GM19463 (cell line): ENCODE results near the gene CCDC88C.

Experiments used
- ATAC-seq: cut with Tn5 transposase; IDR thresholded peaks from one replicate; pipeline ENCODE4 v1.9.1; 2021; ENCODE audit warnings: mild to moderate bottlenecking, moderate library complexity; ENCODE audit not compliant: unreplicated experiment

Gene CCDC88C

DNA sequence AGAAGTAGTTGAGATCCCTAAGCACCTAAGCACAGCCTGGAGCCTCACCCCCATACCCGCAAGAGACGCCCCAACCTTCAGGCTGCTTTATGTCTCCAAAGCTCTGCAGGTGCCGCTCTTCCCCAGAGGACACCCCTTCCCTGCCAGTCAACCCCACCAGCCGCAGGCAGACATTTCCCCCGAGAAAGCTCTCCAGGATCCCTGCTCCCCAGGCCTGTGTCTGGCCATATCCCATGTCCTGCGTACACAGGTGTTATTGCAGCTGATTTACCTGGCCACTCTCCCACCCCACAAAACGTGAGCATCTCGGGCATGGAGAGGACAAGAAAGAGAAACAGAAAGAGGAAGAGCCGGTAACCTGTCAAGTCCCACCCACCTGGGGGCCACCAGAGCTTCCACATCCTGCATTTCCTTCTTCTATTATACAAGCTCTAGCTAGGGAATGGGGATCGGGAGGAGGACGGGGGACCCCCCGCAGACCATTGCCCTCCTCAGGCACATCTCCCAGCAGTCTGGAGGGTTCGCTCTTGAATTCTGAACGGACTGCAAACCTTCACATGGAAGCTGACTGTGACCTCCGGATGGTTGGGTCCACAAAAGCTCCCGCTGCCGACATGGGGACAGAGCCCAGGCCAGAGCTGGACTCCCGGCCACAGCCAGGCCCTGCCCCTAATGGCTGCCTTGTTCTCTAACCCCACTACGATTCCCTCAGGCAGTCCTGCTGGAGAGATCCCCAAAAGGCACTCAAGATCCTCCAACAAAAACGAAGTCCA is 17.6 kb downstream of the CCDC88C start:
- ATAC-seq: no peak

- ATAC-seq: no peak
These were observed 18.9 kb downstream of the CCDC88C start for GRCh38 chr14:91398707-91399106.

DNA sequence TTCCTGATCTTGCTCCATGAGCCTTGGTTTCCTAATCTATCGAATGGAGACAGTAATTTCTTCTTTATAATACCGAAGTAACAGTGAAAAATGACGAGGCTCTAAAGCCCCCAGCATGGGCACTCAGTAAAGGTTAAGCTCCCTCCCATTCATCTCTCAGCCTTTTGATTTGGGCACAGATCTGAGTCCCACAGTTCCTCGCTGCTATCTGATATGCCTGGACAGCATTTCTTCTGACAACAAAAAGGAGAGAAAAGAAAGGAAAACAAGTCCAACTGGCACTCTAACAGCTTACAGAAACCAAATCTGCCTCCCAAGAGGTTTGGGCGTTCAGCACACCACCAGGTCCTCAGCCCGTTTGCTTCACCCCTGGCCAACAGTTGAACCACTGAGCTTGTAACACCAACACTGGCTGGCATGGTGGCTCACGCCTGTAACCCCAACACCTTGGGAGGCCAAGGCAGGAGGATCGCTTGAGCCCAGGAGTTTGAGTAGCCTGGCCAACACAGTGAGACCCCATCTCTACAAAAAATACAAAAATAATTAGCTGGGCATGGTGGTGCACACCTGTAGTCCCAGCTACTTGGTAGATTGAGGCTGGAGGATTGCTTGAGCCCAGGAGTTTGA is 19.5 kb downstream of the CCDC88C start:
- no peak for ATAC-seq

DNA sequence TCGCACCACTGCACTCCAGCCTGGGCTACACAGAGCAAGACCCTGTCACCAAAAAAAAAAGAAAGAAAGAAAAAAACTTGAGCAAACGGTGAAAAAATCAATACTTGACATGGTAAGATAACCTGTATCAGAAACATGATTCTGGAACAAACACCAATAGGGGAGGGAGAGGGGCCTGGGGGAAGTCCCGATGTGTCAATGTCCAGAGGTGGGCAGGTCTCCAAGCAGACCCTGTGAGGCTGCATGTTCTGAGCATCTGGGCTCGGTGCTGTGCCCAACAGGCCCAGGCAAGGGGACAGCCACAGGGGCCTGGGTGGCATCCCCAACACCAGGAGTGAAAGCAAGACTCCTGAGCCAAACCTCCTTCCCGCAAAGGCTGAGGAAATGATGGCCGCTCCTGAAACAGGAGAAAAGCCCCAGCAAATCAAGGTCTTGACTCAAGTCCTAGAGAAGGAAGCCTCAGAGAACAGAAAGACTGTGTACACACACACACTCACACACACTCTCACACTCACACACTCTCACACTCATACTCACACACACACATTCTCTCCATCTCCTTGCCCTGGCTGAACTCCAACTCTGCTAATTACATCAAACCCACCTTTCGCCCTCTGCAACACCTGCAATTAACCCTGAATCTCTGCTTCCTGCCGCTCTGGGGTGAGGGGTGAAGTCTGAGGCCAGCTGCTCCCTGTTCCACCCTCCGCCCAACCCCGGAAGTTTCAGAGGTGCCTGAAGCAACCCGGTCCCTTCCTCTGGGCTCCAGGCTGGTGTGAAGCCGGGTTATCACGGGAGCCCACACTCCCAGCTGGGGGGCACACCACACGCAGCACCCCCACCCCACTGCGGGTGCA is 20.4 kb downstream of the CCDC88C start:
- ATAC-seq: peak; percentile 77

- ATAC-seq: no peak
These were observed 21.5 kb downstream of the CCDC88C start for GRCh38 chr14:91396013-91396660.

DNA sequence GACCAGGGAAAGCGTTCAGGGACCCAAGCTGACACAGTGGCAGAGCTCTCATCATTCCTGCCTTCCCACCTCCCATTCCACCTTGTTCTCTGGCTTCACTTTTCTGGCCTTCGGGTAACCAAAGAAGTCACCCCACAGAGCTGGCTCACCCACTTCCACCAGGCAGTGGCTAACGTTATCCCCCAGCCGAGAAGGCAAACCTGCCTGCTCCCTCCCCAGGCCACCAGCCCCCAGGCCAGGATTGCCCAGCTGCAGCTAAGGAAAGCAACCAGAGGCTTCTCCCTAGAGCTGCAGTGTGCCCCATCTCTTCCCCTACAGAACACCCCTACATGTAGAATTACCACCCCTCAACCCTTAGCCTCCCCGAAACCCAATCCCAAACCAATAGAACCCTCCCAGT is 22.2 kb downstream of the CCDC88C start:
- ATAC-seq: no peak

- no peak for ATAC-seq
These were observed 23.2 kb downstream of the CCDC88C start for GRCh38 chr14:91394105-91395081.

GRCh38 chr14:91392623-91393303 is 24.9 kb downstream of the CCDC88C start:
- ATAC-seq: no peak

GRCh38 chr14:91390165-91390778 is 27.3 kb downstream of the CCDC88C start:
- no peak for ATAC-seq

- no peak for ATAC-seq
These were observed 28.5 kb downstream of the CCDC88C start for GRCh38 chr14:91389150-91389549.

DNA sequence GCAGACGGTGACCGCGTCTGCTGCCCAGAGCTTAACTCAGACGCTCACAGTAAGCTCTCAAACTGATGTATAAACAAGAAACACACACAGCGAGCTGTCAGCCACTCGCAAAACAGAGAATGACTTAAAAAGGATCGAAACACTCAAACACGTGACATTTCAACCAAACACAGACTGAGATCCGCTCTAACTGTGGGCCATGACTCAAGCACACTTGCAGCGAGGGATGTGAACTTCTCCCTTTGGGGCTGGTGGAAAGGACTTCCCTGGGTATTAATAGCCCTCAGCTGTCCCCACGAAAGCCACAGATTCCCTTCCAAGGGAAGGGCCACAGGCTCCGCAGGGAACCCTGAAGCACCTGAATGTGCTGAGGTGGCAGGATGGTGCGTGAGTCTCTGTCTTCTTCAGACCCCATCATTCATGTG is 29.1 kb downstream of the CCDC88C start:
- peak; percentile 81 for ATAC-seq

DNA sequence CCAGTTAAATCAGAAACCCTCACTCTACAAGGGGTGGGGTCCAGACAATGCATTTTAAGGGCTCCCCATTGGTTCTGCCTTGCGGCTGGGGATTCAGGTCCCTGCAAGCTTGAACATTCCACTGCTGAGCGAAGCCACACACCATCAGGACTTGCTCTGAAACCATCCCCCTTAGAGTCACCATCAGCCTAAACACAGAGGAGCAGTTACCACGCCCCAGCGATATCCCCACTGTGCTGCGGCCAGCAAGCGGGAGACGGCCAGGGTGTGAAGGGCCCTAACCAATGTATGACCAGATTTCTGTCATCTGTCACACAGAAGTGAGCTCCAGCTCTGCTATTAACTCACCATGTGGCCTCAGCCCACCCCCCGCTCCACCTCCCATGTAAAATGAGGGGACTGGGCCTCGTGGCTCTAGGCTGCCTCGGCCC is 29.7 kb downstream of the CCDC88C start:
- no peak for ATAC-seq

DNA sequence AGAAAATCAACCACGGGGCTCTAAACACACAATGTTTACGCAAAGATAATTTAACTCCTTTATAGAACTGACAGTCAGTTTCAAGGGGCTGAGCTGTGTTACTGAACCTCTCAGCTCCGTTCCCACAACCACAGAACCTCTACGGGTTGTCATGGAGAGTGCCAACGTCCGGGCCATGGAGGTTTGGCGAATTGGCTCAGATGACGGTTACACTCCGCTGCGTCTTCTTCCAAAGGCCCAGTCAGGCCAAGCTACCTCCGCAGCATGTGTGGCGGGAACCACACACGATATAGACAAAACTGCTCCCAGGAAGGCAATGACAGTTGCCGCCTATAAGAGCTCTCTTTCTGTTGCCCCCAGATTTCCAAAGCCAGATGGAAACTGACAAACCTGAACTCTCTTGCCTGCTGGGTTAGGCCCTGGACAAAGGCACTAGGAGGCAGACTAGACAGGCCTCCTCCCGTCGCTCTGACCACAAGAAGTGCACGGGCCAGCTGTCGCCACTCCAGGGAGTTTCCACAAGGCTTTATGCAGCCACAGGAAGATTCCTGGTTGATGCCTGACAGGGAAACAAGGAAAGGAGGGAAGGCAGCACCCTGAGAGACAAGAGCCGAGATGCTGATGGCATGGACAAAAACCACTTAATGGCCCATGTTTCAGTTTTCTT is 30.3 kb downstream of the CCDC88C start:
- no peak for ATAC-seq

DNA sequence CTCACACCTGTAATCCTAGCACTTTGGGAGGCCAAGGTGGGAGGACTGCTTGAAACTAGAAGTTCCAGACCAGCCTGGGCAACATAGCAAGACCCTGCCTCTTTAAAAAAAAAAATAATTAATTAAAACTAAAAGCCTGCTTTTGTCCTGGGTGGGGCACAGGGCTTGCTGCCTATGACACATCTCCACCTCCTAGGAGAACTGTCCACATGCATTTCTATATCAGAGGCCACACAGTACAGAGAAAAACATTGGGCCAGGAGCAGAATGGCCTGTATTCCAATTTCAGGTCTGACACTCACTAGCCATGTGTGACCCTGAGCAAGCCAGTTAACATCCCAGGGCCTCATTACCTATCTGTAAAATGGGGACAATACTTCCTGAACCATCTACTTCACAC is 31.9 kb downstream of the CCDC88C start:
- no peak for ATAC-seq

DNA sequence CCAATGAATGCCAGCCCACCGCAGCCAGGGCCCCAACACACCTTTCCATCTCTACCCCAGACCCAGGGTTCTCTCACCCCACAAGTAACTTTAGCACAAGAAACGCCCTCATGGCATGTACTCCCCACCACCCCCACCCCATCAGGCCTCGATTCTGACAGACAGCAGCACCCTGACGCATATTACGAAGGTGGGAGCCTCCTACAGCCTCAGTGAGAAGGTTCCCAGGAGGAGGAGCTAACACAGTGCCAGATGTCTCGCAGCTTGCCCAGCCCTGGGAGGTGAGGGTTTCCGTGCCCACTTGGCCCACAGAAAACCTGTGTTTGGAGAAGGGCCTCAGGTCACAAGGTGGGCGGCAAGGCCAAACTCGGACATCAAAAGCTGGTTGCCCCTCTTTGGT is 32.4 kb downstream of the CCDC88C start:
- no peak for ATAC-seq

- ATAC-seq: no peak
These were observed 34.2 kb downstream of the CCDC88C start for GRCh38 chr14:91383439-91383838.

GRCh38 chr14:91381801-91382670 is 35.6 kb downstream of the CCDC88C start:
- ATAC-seq: no peak
